ENCODE results near the gene HAVCR2. TPM values are rescaled to one million over a fixed set of nuclear protein-coding genes. Genes with fewer than 3 reads are reported as not detected.
"Not testable (repeated sequence)": the region's sequence is repeated elsewhere in the genome, so short reads cannot be mapped to it uniquely, and the experiment has no call there.

Gene HAVCR2
- total and polyA plus RNA-seq, 4 donors = 1.4 to 9.4 (median 4.4) TPM

DNA sequence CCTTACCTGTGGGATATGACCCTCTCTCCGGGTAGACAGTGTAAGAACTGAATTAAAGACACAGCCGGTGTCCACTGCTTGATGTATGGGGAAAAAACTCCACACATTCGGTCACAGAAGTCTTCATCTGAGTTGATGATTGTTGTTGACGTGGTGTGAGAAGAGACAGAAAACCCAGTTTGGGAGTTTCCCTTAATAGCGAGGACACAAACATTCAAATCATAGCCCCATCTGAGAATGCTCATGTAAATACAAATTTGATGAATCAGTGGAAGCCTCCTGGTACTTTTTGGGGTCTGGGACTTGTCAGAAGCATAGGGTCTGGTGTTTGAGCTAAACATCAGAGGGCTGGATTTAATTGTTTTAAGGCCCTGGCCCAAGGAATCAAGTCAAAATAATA lies 60.9 kb downstream of the HAVCR2 start (continued):
- TF ChIP-seq, protein P1, sequence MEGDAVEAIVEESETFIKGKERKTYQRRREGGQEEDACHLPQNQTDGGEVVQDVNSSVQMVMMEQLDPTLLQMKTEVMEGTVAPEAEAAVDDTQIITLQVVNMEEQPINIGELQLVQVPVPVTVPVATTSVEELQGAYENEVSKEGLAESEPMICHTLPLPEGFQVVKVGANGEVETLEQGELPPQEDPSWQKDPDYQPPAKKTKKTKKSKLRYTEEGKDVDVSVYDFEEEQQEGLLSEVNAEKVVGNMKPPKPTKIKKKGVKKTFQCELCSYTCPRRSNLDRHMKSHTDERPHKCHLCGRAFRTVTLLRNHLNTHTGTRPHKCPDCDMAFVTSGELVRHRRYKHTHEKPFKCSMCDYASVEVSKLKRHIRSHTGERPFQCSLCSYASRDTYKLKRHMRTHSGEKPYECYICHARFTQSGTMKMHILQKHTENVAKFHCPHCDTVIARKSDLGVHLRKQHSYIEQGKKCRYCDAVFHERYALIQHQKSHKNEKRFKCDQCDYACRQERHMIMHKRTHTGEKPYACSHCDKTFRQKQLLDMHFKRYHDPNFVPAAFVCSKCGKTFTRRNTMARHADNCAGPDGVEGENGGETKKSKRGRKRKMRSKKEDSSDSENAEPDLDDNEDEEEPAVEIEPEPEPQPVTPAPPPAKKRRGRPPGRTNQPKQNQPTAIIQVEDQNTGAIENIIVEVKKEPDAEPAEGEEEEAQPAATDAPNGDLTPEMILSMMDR (IDR thresholded peaks at IDR 0.05; ENCODE audit: low read depth, low read length, missing input control) = no peak
- TF ChIP-seq, protein P2, sequence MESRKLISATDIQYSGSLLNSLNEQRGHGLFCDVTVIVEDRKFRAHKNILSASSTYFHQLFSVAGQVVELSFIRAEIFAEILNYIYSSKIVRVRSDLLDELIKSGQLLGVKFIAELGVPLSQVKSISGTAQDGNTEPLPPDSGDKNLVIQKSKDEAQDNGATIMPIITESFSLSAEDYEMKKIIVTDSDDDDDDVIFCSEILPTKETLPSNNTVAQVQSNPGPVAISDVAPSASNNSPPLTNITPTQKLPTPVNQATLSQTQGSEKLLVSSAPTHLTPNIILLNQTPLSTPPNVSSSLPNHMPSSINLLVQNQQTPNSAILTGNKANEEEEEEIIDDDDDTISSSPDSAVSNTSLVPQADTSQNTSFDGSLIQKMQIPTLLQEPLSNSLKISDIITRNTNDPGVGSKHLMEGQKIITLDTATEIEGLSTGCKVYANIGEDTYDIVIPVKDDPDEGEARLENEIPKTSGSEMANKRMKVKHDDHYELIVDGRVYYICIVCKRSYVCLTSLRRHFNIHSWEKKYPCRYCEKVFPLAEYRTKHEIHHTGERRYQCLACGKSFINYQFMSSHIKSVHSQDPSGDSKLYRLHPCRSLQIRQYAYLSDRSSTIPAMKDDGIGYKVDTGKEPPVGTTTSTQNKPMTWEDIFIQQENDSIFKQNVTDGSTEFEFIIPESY (IDR thresholded peaks at IDR 0.05) = no peak
- TF ChIP-seq SP1 (IDR thresholded peaks at IDR 0.05) (no peak), TAF1 (conservative IDR thresholded peaks at IDR 0.05) (no peak), HNF4G (IDR thresholded peaks at IDR 0.05) (no peak), RXRA (IDR thresholded peaks at IDR 0.05) (no peak)

DNA sequence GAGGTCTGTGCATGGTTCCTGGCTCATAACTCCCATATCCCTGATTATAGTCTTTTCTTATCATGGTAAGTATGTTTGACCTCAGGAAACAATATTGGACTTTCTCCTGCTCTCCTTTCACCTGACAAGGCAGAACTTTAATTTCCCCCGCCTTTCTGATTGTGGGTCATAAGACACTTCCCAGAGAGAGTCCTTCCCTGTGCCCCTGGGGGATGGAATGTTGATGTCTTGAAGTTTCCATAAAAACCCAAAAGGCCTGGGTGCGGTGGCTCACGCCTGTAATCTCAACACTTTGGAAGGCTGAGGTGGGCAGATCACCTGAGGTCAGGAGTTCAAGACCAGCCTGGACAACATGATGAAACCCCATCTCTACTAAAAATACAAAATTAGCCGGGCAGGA lies 61.8 kb downstream of the HAVCR2 start:
- H3K36me3 ChIP-seq (ENCODE audit: control insufficient read depth in 4 of 4, insufficient read depth in 3 of 4, low read depth in 1 of 4, low read length in 3 of 4); H3K9me3 ChIP-seq (ENCODE audit: control insufficient read depth in 4 of 4, low read length in 3 of 4); DNase-seq (ENCODE audit: low spot score); H3K27ac ChIP-seq (ENCODE audit: low read depth in 1 of 2, low read length in 2 of 2); H3K27me3 ChIP-seq (ENCODE audit: control insufficient read depth in 4 of 4, insufficient read depth in 4 of 4, low read length in 3 of 4); H3K4me1 ChIP-seq (ENCODE audit: control insufficient read depth in 4 of 4, insufficient read depth in 4 of 4, low read length in 3 of 4); H3K9ac ChIP-seq (ENCODE audit: low read depth in 1 of 2, low read length in 2 of 2); H3K4me3 ChIP-seq (ENCODE audit: low read depth in 1 of 3, low read length in 3 of 3): not testable (repeated sequence)
- WGBS = 90% methylated on average over 4 of the region's 4 CpGs

DNA sequence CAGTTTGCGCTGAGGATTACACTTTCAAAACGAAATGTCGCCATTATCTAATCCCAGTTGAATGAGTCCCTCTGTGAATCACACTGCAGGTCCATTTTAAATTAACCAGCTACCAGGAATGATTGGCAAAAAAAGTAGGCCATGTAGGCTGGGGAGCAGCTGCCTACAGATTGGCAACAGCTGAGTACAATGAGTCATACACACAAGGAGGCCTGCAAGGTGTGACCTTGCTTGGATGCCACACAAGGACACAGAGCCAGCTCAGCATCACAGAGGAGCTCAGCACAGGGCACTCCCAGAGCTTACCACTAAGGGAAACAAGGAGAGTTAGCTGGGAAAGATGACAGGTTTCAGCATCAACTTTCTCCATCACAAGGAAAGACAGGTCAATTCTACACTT lies 62.8 kb downstream of the HAVCR2 start:
- no peaks in the 10 kb centered on the region for H3K27me3 ChIP-seq (ENCODE audit: control insufficient read depth in 4 of 4, insufficient read depth in 4 of 4, low read length in 3 of 4)
- no peak for TF ChIP-seq NR2F2 (IDR thresholded peaks at IDR 0.05)
- TF ChIP-seq, protein P2 (IDR thresholded peaks at IDR 0.05) = no peak
- TF ChIP-seq SP1 (IDR thresholded peaks at IDR 0.05) = no peak
- TF ChIP-seq JUND (IDR thresholded peaks at IDR 0.05) = peak in 1 of 2 donors; percentile 17
- no peak for TF ChIP-seq FOXA2 (IDR thresholded peaks at IDR 0.05)
- H3K9ac ChIP-seq (ENCODE audit: low read depth in 1 of 2, low read length in 2 of 2) = no peak overlapping the region
- no peak for DNase-seq (ENCODE audit: low spot score)
- H3K9me3 ChIP-seq (ENCODE audit: control insufficient read depth in 4 of 4, low read length in 3 of 4) = no peaks in the 10 kb centered on the region
- H3K36me3 ChIP-seq (ENCODE audit: control insufficient read depth in 4 of 4, insufficient read depth in 3 of 4, low read depth in 1 of 4, low read length in 3 of 4) = no peaks in the 10 kb centered on the region
- 89% methylated on average over 3 of the region's 3 CpGs for WGBS
- H3K4me1 ChIP-seq (ENCODE audit: control insufficient read depth in 4 of 4, insufficient read depth in 4 of 4, low read length in 3 of 4) = no peaks in the 10 kb centered on the region
- no peak overlapping the region for H3K4me3 ChIP-seq (ENCODE audit: low read depth in 1 of 3, low read length in 3 of 3)
- H3K27ac ChIP-seq (ENCODE audit: low read depth in 1 of 2, low read length in 2 of 2) = no peak overlapping the region

DNA sequence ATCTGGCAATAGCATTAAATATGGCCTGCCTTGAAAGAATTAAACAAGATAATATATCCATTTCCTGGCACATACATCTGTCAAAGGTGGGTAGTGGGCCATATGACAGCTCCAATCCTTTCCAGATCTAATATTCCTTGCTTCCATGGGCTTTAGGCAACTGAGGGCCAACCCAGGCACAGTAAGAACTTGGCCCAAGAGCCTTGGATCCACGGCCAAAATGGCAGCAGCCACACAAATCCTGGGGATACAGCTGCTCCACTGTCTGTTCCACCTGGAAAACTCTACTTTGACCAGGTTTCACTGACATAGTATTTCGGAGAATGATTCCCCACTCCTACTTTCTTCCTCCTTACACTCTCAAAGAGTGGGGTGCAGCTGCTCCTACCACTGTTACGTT lies 63.2 kb downstream of the HAVCR2 start:
- DNase-seq (ENCODE audit: low spot score) = no peak
- no peaks in the 10 kb centered on the region for H3K9me3 ChIP-seq (ENCODE audit: control insufficient read depth in 4 of 4, low read length in 3 of 4)
- no peaks in the 10 kb centered on the region for H3K4me1 ChIP-seq (ENCODE audit: control insufficient read depth in 4 of 4, insufficient read depth in 4 of 4, low read length in 3 of 4)
- WGBS = 59% methylated on average over 3 of the region's 3 CpGs
- H3K9ac ChIP-seq (ENCODE audit: low read depth in 1 of 2, low read length in 2 of 2) = no peak overlapping the region
- no peaks in the 10 kb centered on the region for H3K27me3 ChIP-seq (ENCODE audit: control insufficient read depth in 4 of 4, insufficient read depth in 4 of 4, low read length in 3 of 4)
- no peaks in the 10 kb centered on the region for H3K36me3 ChIP-seq (ENCODE audit: control insufficient read depth in 4 of 4, insufficient read depth in 3 of 4, low read depth in 1 of 4, low read length in 3 of 4)
- H3K27ac ChIP-seq (ENCODE audit: low read depth in 1 of 2, low read length in 2 of 2) = no peak overlapping the region
- no peak overlapping the region for H3K4me3 ChIP-seq (ENCODE audit: low read depth in 1 of 3, low read length in 3 of 3)
- TF ChIP-seq, protein P3, sequence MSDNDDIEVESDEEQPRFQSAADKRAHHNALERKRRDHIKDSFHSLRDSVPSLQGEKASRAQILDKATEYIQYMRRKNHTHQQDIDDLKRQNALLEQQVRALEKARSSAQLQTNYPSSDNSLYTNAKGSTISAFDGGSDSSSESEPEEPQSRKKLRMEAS (IDR thresholded peaks at IDR 0.05) = no peak
- TF ChIP-seq SP1 (IDR thresholded peaks at IDR 0.05) (no peak), HNF4A (conservative IDR thresholded peaks at IDR 0.05) (no peak), EGR1 (IDR thresholded peaks at IDR 0.05; ENCODE audit: low read depth in 2 of 2) (no peak), RAD21 (IDR thresholded peaks at IDR 0.05) (no peak), NR2F2 (IDR thresholded peaks at IDR 0.05) (no peak), JUND (IDR thresholded peaks at IDR 0.05) (no peak), FOXA1 (IDR thresholded peaks at IDR 0.05) (no peak), HNF4G (IDR thresholded peaks at IDR 0.05) (no peak)
- TF ChIP-seq, protein P4, sequence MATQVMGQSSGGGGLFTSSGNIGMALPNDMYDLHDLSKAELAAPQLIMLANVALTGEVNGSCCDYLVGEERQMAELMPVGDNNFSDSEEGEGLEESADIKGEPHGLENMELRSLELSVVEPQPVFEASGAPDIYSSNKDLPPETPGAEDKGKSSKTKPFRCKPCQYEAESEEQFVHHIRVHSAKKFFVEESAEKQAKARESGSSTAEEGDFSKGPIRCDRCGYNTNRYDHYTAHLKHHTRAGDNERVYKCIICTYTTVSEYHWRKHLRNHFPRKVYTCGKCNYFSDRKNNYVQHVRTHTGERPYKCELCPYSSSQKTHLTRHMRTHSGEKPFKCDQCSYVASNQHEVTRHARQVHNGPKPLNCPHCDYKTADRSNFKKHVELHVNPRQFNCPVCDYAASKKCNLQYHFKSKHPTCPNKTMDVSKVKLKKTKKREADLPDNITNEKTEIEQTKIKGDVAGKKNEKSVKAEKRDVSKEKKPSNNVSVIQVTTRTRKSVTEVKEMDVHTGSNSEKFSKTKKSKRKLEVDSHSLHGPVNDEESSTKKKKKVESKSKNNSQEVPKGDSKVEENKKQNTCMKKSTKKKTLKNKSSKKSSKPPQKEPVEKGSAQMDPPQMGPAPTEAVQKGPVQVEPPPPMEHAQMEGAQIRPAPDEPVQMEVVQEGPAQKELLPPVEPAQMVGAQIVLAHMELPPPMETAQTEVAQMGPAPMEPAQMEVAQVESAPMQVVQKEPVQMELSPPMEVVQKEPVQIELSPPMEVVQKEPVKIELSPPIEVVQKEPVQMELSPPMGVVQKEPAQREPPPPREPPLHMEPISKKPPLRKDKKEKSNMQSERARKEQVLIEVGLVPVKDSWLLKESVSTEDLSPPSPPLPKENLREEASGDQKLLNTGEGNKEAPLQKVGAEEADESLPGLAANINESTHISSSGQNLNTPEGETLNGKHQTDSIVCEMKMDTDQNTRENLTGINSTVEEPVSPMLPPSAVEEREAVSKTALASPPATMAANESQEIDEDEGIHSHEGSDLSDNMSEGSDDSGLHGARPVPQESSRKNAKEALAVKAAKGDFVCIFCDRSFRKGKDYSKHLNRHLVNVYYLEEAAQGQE (IDR thresholded peaks at IDR 0.05) = no peak
- TF ChIP-seq, protein P2 (IDR thresholded peaks at IDR 0.05) = no peak
